Osteoblast (primary cell): ENCODE results near the gene ZNF37A. TPM values are rescaled to one million over a fixed set of nuclear protein-coding genes. Genes with fewer than 3 reads are reported as not detected.

Source experiments
- DNase-seq: peaks from one replicate; pipeline ENCODE4 v3.0.0; 2011; ENCODE audit warnings: low spot score, mixed read lengths; ENCODE audit not compliant: insufficient read length; ENCODE audit errors: missing footprints
- H2AFZ ChIP-seq: 2 replicates; pipeline ENCODE4 v1.6.0; 2011; ENCODE audit warnings: mild to moderate bottlenecking, low read length
- H3K27ac ChIP-seq: 2 replicates; pipeline ENCODE4 v1.5.1; 2011; ENCODE audit warnings: mild to moderate bottlenecking, low read depth, low read length, moderate library complexity
- H3K27me3 ChIP-seq: 2 replicates; pipeline ENCODE4 v1.6.0; 2012; ENCODE audit warnings: mild to moderate bottlenecking, control low read depth, inconsistent platforms, low read length, moderate library complexity; ENCODE audit not compliant: insufficient read depth
- H3K36me3 ChIP-seq: 2 replicates; pipeline ENCODE4 v1.5.1; 2011; ENCODE audit warnings: mild to moderate bottlenecking, low read length, control low read depth, moderate library complexity; ENCODE audit not compliant: insufficient read depth
- H3K4me1 ChIP-seq: 2 replicates; pipeline ENCODE4 v1.5.1; 2011; ENCODE audit warnings: mild to moderate bottlenecking, low read length, control low read depth, moderate library complexity; ENCODE audit not compliant: insufficient read depth
- H3K4me2 ChIP-seq: 2 replicates; pipeline ENCODE4 v1.6.0; 2011; ENCODE audit warnings: mild to moderate bottlenecking, low read length; ENCODE audit not compliant: insufficient read depth
- H3K4me3 ChIP-seq: fragments of 200-600 bp; sonication (generic); 3 replicates; pipeline ENCODE4 v1.5.1; 2012; ENCODE audit warnings: mild to moderate bottlenecking, low read length, inconsistent platforms; ENCODE audit not compliant: insufficient read depth
- H3K79me2 ChIP-seq: 2 replicates; pipeline ENCODE4 v1.6.0; 2012; ENCODE audit warnings: mild to moderate bottlenecking, low read length, control low read depth, inconsistent platforms; ENCODE audit not compliant: insufficient read depth
- H3K9me3 ChIP-seq: 2 replicates; pipeline ENCODE4 v1.5.1; 2011; ENCODE audit warnings: low read depth, low read length, control low read depth
- H4K20me1 ChIP-seq: 2 replicates; pipeline ENCODE4 v1.6.0; 2012; ENCODE audit warnings: mild to moderate bottlenecking, low read length, control low read depth; ENCODE audit not compliant: insufficient read depth
- small RNA-seq: library from RNA; depleted of rRNA; stranded (forward); fragments of <200 nt; gene quantifications from one replicate; pipeline ENCODE3, GENCODE V24; 2012
- total RNA-seq: library from RNA; depleted of rRNA; stranded (reverse); fragments of >200 nt; gene quantifications from 2 replicates; pipeline ENCODE4 v1.2.3, GENCODE V29; 2012
- TF ChIP-seq, protein P1 (sequence below): IDR thresholded peaks from 2 replicates; pipeline ENCODE4 v1.5.1; 2011; ENCODE audit warnings: mild to moderate bottlenecking, low read depth, low read length, moderate library complexity; ENCODE audit errors: extremely low read depth

The ZNF37A gene
- total RNA-seq, 1 donor: 15.6 TPM

DNA sequence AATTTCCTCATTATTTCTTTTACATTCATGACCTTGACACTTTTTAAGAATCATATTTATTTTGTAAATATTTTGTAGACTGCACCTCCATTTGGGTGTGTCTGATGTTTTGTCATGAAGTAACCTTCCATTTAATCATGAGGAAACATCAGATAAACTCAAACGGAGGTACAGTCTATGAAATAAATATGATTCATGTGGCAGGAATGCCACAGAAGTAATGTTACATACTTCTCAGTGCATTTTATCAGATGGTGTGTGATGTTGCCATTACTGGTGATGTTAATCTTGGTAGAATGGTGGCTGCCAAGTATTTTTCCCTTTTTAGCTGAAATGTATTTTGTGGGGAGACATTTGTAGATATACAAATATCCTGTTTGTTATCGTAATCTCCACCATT, 64.9 kb downstream of the ZNF37A start:
- Histone ChIP-seq H4K20me1 (no peaks in the 10 kb centered on the region), H3K4me3 (no peak overlapping the region), H3K27ac (no peak overlapping the region), H3K9me3 (peaks cover 5% of the 10 kb centered on the region), H2AFZ (no peak overlapping the region), H3K27me3 (no peaks in the 10 kb centered on the region), H3K4me2 (no peak overlapping the region), H3K36me3 (no peaks in the 10 kb centered on the region), H3K4me1 (no peaks in the 10 kb centered on the region), H3K79me2 (no peaks in the 10 kb centered on the region)
- TF ChIP-seq, protein P1, sequence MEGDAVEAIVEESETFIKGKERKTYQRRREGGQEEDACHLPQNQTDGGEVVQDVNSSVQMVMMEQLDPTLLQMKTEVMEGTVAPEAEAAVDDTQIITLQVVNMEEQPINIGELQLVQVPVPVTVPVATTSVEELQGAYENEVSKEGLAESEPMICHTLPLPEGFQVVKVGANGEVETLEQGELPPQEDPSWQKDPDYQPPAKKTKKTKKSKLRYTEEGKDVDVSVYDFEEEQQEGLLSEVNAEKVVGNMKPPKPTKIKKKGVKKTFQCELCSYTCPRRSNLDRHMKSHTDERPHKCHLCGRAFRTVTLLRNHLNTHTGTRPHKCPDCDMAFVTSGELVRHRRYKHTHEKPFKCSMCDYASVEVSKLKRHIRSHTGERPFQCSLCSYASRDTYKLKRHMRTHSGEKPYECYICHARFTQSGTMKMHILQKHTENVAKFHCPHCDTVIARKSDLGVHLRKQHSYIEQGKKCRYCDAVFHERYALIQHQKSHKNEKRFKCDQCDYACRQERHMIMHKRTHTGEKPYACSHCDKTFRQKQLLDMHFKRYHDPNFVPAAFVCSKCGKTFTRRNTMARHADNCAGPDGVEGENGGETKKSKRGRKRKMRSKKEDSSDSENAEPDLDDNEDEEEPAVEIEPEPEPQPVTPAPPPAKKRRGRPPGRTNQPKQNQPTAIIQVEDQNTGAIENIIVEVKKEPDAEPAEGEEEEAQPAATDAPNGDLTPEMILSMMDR: no peak
- DNase-seq: no peak

DNA sequence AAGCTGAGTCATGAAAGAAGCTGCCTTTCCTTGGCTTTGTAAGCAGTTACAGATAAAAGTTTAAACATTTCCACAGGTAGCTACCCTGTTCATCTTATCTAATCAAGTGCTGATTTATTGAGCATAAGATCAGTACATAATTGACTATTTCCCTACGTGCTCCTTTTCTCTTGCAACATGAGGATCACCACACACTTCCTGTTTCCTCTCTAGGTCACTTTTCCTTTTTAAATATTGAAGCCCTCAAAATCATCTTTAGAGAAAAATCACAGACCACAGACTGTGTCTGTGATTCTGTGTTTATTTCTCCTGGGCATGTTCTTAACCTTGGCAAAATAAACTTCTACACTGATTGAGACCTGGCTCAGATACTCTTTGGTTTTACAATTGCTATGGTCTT, 69.5 kb downstream of the ZNF37A start:
- no peak for DNase-seq
- Histone ChIP-seq H2AFZ (no peak overlapping the region), H3K27ac (no peak overlapping the region), H3K79me2 (no peaks in the 10 kb centered on the region), H3K27me3 (no peaks in the 10 kb centered on the region), H4K20me1 (no peaks in the 10 kb centered on the region), H3K9me3 (peaks cover 5% of the 10 kb centered on the region), H3K4me3 (no peak overlapping the region), H3K4me2 (no peak overlapping the region), H3K4me1 (no peaks in the 10 kb centered on the region), H3K36me3 (no peaks in the 10 kb centered on the region)
- TF ChIP-seq, protein P1: no peak

DNA sequence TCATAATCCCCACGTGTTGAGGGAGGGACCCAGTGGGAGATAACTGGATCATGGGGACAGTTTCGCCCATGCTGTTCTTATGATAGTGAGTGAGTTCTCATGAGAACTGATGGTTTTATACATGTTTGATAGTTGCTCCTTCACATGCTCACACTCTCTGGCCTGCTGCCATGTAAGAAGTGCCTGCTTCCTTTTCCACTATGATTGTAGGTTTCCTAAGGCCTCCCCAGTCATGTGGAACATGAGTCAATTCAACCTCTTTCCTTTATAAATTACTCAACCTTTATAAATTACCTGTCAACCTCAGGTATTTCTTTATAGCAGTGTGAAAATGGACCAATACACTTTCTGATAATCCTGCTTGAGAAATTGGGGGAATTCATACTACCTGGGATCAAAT, 80.2 kb downstream of the ZNF37A start:
- H3K4me3 ChIP-seq: no peak overlapping the region
- H3K79me2 ChIP-seq: no peaks in the 10 kb centered on the region
- H3K9me3 ChIP-seq: no peaks in the 10 kb centered on the region
- H2AFZ ChIP-seq: no peak overlapping the region
- no peak for DNase-seq
- no peaks in the 10 kb centered on the region for H3K4me1 ChIP-seq
- H3K27me3 ChIP-seq: no peaks in the 10 kb centered on the region
- H3K4me2 ChIP-seq: no peak overlapping the region
- TF ChIP-seq, protein P1: no peak
- no peaks in the 10 kb centered on the region for H3K36me3 ChIP-seq
- H4K20me1 ChIP-seq: no peaks in the 10 kb centered on the region
- no peak overlapping the region for H3K27ac ChIP-seq

DNA sequence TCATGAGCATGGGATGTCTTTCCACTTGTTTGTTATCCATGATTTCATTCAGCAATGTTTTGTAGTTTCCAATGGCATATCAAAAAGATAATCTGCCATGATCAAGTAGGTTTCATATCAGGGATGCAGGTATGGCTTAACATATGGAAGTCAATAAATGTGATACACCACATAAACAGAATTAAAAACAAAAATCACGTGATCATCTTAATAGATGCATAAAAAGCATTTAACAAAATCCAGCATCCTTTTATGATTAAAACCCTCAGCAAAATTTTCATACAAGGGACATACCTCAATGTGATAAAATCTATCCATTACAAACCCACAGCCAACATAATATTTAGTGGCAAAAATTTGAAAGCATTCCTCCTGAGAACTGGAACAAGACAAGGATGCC, 90.3 kb downstream of the ZNF37A start:
- H3K4me3 ChIP-seq: no peak overlapping the region
- no peak for DNase-seq
- H3K9me3 ChIP-seq: no peaks in the 10 kb centered on the region
- no peaks in the 10 kb centered on the region for H3K36me3 ChIP-seq
- no peak overlapping the region for H2AFZ ChIP-seq
- no peaks in the 10 kb centered on the region for H4K20me1 ChIP-seq
- no peak overlapping the region for H3K4me2 ChIP-seq
- no peaks in the 10 kb centered on the region for H3K27me3 ChIP-seq
- TF ChIP-seq, protein P1: no peak
- no peak overlapping the region for H3K27ac ChIP-seq
- H3K79me2 ChIP-seq: no peaks in the 10 kb centered on the region
- no peaks in the 10 kb centered on the region for H3K4me1 ChIP-seq

Small RNA genes lying within 50 kb of the gene (small RNA-seq; reads per million reads assigned to genes)
- not detected for gene AL117339.2
- gene AL161931.1: not detected
- not detected for gene FXYD6P2

Other genes starting within 250 kb of the ZNF37A start
- 7.6 and 9.1 TPM in 2 replicates for gene ZNF248, start 236.7 kb upstream of the ZNF37A start, total RNA-seq
- gene ZNF25, start 117.7 kb upstream of the ZNF37A start, total RNA-seq: 16.6 and 18.6 TPM in 2 replicates
- gene ZNF33A, start 83.7 kb upstream of the ZNF37A start, total RNA-seq: 26.1 and 29.5 TPM in 2 replicates